Right renal cortex interstitium (tissue), 3 donors: Measurements from ENCODE around the gene ALDH6A1. TPM values are rescaled to one million over a fixed set of nuclear protein-coding genes. Genes with fewer than 3 reads are reported as not detected.

Source experiments
- DNase-seq, 3 donors: peaks; one replicate each; pipeline ENCODE4 v3.0.0-alpha.2; 2013; ENCODE audit warnings: low read depth in 3 of 3, low spot score in 2 of 3
- polyA plus RNA-seq, 3 donors: library from polyadenylated mRNA; unstranded; fragments of 120-200 nt; gene quantifications; one replicate each; pipeline ENCODE4 v1.2.1, GENCODE V29; 2013; ENCODE audit not compliant: insufficient read length in 3 of 3

The ALDH6A1 gene
- polyA plus RNA-seq, 3 donors: 98.1 to 124 (median 117) TPM

DNA sequence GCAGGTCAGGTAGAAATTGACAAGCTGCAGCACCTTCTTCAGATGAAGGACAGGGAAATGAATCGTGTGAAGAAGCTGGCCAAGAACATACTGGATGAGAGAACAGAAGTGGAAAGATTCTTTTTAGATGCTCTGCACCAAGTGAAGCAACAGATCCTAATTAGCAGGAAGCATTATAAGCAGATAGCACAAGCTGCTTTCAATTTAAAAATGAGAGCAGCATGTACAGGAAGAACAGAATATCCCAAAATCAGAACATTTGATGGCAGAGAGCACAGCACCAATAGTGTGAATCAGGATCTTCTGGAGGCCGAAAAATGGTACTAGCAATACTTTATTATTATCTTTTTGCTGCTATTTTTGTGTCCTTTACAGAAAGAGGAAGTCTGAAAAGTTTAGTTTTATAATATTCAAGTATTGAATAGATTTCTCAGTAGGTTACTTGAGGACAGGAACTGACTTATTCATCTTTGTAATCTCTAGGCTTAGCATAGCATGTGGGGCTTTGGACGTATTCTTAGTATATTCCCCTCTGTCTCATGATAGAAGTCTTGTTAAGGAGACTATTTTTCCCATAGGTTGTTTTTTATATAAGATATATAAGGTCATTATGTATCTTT, 34.3 kb downstream of the ALDH6A1 start:
- DNase-seq: no peak

DNA sequence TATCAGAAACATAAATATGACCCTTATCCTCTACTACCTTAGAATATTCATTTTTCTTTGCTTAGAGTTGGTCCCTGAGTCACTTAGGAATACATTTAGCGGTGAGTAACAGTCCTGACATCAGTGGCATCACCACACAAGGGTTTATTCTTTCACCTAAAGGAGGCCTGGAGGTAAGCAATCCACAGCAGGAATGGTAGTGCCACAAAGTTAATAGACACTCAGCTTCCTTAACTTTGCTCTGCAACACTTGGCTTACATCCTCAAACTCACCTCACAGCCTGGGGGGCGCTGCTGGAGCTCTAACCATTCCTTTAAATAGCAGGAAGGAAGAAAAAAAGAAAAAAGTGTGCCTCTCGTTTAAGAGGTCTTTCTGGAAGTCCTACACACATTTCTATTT, 36.0 kb downstream of the ALDH6A1 start:
- DNase-seq: no peak

DNA sequence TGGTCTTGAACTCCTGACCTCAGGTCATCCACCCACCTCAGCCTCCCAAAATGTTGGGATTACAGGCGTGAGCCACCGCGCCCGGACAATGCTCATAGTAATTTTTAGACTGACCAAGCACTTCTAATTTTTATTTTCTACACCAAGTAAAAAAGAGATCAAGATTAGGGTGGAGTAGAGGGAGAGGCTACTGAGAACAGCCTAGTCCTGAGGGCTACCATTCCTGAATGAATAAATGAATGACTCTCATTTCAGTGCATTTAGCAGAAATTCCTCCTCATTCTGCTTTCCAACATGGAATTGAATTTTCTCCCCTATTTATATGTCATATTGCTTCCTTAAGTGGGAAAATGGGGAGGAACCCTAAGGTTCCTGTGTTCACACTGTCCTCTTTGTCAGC, 38.7 kb downstream of the ALDH6A1 start:
- DNase-seq: no peak

DNA sequence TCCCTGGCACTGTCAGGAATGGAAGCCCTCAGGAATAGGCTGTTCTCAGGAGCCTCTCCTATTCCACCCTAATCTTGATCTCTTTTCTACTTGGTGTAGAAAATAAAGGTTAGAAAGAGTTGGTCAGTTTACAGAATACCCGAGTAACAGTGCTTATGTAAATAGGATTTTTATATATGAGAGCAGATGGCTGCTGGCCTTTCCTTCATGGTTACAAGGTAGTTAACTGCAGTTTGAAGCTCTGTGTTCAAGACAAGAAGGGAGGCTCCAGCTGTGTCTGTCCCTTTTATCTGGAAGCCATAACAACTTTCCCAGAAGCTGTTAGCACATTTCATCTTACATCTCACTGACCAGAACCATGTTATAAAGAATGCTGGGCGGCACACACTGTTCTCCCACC, 42.0 kb downstream of the ALDH6A1 start:
- DNase-seq: no peak

DNA sequence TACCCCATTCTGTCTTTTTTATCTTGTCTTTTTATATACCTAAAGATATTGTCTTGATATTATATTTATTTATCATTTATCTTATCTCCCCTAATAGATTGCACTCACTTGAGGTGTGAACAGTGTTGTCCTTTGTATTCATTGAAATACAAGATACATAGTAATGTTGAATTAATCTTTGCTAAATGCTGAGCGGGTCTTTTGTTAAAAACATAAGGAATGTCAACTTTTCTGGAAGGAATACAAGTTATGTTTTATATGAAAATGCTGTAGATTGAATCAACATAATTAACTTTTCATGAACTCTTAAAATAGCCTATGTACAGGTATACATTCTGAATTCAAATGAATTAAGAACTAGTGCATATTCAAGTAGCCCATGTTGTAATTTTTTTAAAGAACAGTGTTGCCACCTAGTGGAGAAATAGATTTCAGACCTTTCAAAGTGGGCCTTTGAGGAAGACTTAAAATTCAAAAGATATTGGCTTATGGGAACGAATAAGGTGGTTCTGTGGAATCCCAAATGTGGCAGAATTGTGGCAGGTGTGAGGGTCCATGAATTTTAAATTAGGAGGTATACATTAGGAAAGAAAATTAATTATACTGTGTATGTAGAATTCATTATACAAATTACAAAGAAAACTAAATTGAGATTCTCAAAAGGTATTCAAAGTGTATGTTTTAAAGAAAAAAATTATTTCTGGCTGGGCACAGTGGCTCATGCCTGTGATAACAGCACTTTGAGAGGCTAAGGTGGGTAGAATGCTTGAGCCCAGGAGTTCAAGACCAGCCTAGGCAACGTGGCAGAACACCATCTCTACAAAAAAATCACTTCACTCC, 46.0 kb downstream of the ALDH6A1 start:
- DNase-seq: peak; percentile 19 to 44 (median 40)

DNA sequence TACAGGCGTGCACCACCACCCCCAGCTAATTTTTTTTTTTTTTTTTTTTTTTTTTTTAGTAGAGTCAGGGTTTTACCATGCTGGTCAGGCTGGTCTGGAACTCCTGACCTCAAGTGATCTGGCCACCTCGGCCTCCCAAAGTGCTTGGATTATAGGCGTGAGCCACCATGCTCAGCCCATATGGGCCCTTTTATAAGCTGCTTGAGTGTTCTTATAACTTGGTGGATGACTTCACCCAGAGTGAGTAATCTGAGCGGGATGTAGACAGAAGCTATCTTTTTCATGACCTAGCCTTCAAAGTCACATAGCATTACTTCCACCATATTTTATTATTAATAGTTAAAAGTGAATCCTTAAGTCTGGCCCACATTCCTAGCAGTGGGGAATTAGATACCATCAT, 48.7 kb downstream of the ALDH6A1 start:
- no peak for DNase-seq

DNA sequence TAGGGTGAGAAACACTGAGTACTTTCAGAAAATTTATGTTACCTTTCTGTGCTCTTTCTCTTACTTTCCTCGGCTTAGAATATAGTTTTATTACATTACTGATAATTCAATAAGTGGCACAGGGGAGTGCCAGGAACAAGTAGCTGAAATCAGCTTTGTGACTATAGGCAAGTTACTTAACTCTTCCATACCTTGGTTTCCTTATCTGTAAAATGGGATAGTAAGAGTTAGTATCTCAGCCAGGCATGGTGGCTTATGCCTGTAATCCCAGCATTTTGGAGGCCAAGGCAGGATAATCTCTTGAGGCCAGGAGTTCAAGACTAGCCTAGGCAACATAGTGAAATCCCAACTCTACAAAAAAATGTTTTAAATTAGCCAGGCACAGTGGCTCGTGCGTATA, 49.7 kb downstream of the ALDH6A1 start:
- DNase-seq: no peak

DNA sequence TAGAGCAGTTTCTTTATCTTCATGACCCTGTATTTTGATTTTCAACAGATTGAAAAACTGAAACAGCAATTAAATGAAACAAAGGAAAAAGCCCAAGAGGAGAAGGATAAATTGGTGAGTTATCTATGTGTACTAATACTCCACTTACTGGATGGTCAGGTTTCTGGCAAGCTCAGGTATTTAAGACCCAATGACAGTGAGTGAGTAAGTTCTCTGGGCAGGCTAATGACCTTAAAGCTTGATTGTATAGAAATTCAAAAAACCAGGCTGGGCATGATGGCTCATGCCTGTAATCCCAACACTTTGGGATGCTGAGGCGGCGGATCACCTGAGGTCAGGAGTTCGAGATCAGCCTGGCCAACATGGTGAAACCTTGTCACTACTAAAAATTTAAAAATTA, 55.1 kb downstream of the ALDH6A1 start:
- DNase-seq: no peak

DNA sequence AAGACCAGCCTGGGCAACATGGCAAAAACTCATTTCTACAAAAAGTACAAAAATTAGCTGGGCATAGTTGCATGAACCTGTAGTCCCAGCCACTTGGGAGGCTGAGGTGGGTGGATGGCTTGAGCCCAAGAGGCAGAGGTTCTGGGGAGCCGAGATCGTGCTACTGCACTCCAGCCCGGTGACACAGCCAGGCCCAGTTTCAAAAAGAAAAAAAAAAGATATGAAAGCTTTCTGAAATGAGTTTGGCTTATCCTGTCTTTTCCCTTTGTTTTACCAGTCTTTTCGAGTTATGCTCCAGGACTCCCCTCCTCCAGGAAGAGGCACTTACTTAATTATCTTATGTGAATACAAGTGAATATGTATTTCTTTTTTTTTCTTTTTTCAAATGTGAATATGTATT, 61.9 kb downstream of the ALDH6A1 start:
- no peak for DNase-seq

DNA sequence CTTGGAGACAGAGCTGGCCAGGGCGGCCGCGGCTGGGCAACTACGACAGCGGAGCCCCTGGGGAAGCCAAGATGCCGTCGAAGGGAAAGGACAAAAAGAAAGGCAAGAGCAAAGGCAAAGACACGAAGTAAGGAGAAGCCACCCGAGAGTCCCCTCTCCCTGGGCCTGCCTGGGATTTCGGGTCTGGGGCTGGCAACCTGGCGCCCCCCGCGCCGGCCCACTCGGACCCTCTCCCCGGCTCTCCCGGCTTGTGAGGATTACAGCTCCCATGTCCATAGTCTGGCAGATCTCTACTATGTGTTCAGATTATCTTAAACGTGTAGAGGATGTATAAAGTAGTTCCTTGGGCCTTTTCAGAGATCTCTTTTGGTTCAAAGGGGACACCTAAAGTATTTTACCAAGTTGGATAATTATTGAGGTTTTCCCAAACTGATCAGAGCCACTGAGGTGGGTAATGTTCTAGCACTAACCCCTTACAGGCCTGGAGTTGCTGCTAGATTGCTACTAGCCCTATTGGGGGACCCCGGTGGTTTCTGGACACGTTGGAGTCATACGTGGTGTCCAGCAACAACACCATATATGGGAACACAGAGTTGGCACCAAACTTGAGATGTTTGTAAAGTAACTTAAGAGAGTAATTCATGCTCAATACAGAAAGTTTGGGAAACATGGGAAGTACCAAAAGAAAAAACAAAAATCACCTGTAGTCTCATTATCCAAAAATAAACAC, 64.7 kb downstream of the ALDH6A1 start:
- no peak for DNase-seq

DNA sequence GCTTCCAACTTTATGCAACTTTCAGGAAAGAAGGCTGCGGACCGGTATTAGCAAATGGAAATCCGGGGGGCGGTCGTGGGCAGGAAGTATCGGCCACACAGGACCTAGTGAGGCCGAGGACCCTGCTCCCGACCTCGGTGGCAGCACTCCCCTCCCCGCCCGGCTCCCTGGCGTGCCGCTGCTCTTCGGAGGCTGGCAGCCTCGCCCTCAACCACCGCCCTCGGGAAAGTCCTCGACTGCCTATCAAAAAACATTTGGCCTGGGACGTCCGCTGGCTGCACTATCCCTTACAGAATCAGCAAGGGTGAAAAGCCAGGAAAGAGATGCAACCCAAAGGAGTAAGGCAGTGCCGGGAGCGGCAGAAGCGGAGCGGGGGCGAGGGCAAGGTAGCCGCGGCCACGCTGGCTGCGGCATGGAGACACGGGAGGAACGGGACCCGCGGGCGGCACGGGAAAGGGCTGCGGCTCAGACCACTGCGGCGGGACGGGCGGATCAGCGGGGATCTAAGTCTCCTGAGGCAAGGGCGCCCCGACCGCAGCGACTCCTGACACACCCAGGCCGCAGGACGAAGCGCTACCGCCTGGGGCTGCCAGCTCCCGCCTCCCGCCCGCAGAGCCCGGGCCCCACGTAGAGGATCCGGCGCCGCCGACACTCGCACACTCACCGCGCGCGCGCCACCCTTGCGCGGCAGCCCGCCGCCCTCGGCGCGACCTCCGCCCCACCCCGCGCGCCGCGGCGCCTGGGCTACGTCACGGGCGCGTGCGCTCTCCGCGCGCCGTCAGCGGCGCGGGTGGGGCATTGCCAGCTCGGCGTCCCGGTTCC, 65.5 kb downstream of the ALDH6A1 start, which contains the start of the genes BBOF1 and ENTPD5:
TSS of gene BBOF1 (plus strand) at position 764 of the 822 bp plus-strand sequence. CDS start 130 bp downstream, outside the sequence.
TSS of gene ENTPD5 (minus strand) at position 703 of the 822 bp plus-strand sequence. CDS start 31,186 bp downstream, outside the sequence.
- DNase-seq: peak in 2 of 3 donors; percentile 76 to 81

DNA sequence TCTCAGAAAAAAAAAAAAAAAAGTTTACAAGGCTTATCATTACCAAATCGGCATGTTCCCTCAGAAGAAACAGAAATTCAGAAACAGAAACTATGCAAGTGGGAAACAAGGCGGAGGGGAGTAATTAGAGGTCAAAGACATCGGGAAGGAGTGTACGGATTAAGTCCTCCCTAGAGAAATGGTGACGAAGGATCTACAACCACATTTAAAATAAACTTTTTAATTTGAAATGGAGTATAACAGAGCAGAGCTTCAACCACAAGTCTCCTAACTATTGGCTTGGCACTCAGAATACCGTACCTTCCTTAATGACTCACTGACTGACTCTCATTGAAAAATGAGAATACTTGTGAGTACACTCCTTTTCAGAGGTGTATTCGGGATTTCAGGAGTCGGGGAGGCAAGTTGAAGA, 66.1 kb downstream of the ALDH6A1 start:
- no peak for DNase-seq

DNA sequence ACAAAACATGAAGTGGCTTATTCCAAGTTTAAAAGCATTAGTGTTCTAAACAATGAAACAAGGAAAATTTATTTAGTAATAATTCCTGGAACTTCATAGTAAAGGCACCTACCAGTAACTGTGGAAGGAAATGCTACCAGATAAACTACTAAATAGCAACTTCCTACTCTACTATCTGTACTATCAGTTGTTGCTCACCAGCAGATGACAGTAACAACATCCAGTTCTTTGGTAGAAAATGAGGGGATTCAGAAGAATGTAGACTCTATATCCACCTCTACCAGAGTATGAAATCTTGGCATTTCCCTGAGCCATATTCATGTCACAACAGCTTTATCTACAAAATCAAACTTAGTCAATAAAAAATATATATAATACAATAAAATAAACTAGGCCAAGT, 68.3 kb downstream of the ALDH6A1 start:
- DNase-seq: no peak

DNA sequence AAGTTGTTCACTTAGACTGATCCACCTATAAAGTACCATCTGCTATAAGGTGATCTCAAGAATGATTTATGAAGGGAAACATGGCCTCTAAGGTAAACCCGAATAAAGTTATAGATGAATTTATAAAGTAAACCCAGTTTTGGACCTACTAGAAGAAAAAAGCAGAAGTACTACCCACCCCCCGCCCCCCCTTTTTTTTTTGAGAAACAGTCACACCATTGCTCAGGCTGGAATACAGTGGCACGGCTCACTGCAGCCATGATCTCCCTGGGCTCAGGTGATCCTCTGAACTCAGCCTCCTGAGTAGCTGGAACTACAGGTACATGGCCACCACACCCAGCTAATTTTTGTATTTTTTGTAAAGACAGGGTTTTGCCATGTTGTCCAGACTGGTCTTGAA, 69.1 kb downstream of the ALDH6A1 start:
- DNase-seq: no peak

DNA sequence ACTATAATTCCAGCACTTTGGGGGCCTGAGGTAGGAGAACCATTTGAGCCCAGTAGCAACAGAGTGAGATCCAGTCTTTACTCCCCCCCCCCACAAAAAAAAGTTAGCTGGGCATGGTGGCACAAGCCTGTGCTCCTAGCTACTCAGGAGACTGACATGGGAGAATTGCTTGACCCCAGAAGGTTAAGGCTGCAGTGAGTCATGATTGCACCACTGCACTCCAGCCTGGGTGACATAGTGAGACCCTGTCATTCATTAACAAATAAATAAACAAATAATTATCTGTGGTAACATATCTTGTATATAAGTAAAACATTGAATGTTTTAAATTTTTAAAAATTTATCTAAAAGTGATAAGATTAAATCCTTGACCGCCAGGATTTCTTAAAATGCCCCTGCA, 70.0 kb downstream of the ALDH6A1 start:
- no peak for DNase-seq

DNA sequence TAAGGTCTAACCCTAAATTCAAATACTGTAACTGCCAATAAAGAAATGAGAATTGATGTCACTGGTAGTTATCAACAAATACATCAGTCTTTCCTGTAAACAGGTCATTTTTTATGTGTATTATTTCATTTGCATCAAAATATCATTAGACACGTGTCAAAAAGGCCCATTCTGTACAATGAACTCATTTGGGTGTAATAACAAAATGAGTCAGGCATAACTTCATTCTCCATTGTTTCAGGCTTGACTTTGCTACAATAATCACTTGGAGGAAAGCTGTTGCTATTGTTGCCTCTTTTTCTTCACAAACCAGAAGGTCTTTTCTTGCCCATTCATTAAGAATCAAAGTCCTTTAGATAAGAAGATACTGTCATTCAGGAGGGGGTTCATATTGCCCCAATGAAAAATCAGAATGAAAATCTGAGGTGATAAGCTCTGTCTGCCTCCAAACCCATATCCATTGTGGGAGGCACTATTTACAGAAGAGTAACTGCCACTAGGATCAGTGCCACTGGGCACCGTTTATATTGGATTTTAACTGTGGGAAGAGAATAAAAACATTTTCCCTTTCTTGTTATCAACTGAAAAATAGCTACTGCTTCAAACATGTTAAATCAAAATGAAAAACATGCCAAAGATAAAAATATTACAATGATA, 75.3 kb downstream of the ALDH6A1 start:
- DNase-seq: no peak
